Smooth muscle cell (in vitro differentiated cells): ENCODE measurements around the gene ZRANB3. TPM values are rescaled to one million over a fixed set of nuclear protein-coding genes. Genes with fewer than 3 reads are reported as not detected.

Experiments used
- DNase-seq: peaks from one replicate; lab custom pipeline; 2025; ENCODE audit not compliant: unreplicated experiment; lab: John Stamatoyannopoulos, UW
- H2AFZ ChIP-seq: fragments of 200-600 bp; sonication (generic); 2 replicates; pipeline ENCODE4 v1.6.0; 2016; ENCODE audit warnings: antibody characterized with exemption, low read depth, mild to moderate bottlenecking
- H3F3A ChIP-seq: fragments of 200-600 bp; sonication (generic); 2 replicates; pipeline ENCODE4 v1.6.0; 2017; ENCODE audit warnings: antibody characterized with exemption, low read depth
- H3K27ac ChIP-seq: fragments of 200-600 bp; sonication (generic); 2 replicates; pipeline ENCODE4 v1.5.1; 2016; ENCODE audit warnings: low read depth, mild to moderate bottlenecking
- H3K27me3 ChIP-seq: fragments of 200-600 bp; sonication (generic); 2 replicates; pipeline ENCODE4 v1.6.1; 2016; ENCODE audit warnings: low read depth, mild to moderate bottlenecking
- H3K36me3 ChIP-seq: fragments of 200-600 bp; sonication (generic); 2 replicates; pipeline ENCODE4 v1.5.1; 2016; ENCODE audit warnings: low read depth
- H3K4me1 ChIP-seq: fragments of 200-600 bp; sonication (generic); 2 replicates; pipeline ENCODE4 v1.5.1; 2016; ENCODE audit warnings: low read depth
- H3K4me2 ChIP-seq: fragments of 200-600 bp; sonication (generic); 2 replicates; pipeline ENCODE4 v1.6.0; 2016; ENCODE audit warnings: mild to moderate bottlenecking
- H3K4me3 ChIP-seq: fragments of 200-600 bp; sonication (generic); 2 replicates; pipeline ENCODE4 v1.5.1; 2016; ENCODE audit warnings: mild to moderate bottlenecking
- H3K79me2 ChIP-seq: fragments of 200-600 bp; sonication (generic); 2 replicates; pipeline ENCODE4 v1.6.0; 2016; ENCODE audit warnings: low read depth, mild to moderate bottlenecking
- H3K9ac ChIP-seq: fragments of 200-600 bp; sonication (generic); 2 replicates; pipeline ENCODE4 v1.6.0; 2016; ENCODE audit warnings: low read depth
- H3K9me3 ChIP-seq: fragments of 200-600 bp; sonication (generic); replicated peaks from 2 replicates; pipeline ENCODE4 v1.5.1; 2016; ENCODE audit warnings: low read depth
- H4K20me1 ChIP-seq: fragments of 200-600 bp; sonication (generic); 2 replicates; pipeline ENCODE4 v1.6.0; 2016; ENCODE audit warnings: low read depth
- whole genome bisulfite sequencing: methylation state at CpG from one replicate; pipeline ENCODE4 v1.1.7; 2016; ENCODE audit warnings: low lambda C conversion rate; 5-methylcytosine and 5-hydroxymethylcytosine counted together
- polyA plus RNA-seq: library from polyadenylated mRNA; unstranded; fragments of >200 nt; fragmentation: Nextera tagmentation; extraction: Ambion mirVana; gene quantifications from 2 replicates; pipeline ENCODE4 v1.2.1, GENCODE V29; 2016
- total RNA-seq: library from RNA; depleted of rRNA; stranded (reverse); fragments of >200 nt; gene quantifications from 2 replicates; pipeline ENCODE4 v1.2.3, GENCODE V29; 2014
- TF ChIP-seq, protein P1 (sequence below): fragments of 200-600 bp; sonication (generic); IDR thresholded peaks from 2 replicates; pipeline ENCODE4 v1.5.1; 2017; ENCODE audit warnings: borderline replicate concordance, mild to moderate bottlenecking, antibody characterized with exemption; ENCODE audit not compliant: insufficient read depth, poor library complexity, severe bottlenecking

ZRANB3 gene
- total and polyA plus RNA-seq, 2 experiments from 2014 or later: 1.9 to 4.1 TPM

DNA sequence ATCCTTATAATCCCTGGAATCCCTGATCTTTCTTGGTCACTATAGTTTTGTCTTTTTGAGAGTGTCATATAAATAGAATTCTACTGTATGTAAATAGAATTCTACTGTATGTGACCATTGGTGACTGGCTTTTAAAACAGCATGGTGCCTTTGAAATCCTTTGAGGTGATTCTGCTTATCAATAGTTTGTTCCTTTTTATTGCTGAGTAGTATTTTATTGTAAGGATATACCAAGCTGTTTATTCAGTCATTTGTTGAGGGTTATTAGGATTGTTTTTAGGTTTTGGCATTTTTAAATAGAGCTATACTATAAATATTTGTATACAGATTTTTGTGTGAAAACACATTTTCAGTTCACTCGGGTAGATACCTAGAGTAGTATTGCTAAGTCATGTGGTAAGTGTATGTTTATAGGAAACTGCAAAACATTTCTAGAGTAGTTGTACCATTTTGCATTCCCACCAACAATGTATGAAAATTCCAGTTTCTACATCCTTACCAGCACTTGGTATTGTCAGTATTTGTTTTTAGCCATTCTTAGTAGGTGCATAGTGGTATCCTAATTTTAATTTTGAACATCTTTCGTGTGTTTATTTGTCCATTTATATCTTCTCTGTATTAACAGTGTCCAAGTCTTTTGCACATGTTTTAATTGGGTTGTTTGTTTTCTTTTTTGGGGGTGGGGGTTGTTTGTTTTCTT is 433.3 kb downstream of the ZRANB3 start:
- H3K27me3 ChIP-seq: no peaks in the 10 kb centered on the region
- H3K36me3 ChIP-seq: no peaks in the 10 kb centered on the region
- H3K79me2 ChIP-seq: peaks cover 4% of the 10 kb centered on the region
- peaks cover 51% of the 10 kb centered on the region for H4K20me1 ChIP-seq
- no peaks in the 10 kb centered on the region for H3K4me1 ChIP-seq
- H3K9me3 ChIP-seq: no peaks in the 10 kb centered on the region
- H3K4me3 ChIP-seq: no peak overlapping the region
- no peak overlapping the region for H2AFZ ChIP-seq
- WGBS: 95% methylated on average over 2 of the region's 2 CpGs
- no peak overlapping the region for H3K4me2 ChIP-seq
- H3K9ac ChIP-seq: no peak overlapping the region
- H3K27ac ChIP-seq: no peak overlapping the region
- TF ChIP-seq, protein P1, sequence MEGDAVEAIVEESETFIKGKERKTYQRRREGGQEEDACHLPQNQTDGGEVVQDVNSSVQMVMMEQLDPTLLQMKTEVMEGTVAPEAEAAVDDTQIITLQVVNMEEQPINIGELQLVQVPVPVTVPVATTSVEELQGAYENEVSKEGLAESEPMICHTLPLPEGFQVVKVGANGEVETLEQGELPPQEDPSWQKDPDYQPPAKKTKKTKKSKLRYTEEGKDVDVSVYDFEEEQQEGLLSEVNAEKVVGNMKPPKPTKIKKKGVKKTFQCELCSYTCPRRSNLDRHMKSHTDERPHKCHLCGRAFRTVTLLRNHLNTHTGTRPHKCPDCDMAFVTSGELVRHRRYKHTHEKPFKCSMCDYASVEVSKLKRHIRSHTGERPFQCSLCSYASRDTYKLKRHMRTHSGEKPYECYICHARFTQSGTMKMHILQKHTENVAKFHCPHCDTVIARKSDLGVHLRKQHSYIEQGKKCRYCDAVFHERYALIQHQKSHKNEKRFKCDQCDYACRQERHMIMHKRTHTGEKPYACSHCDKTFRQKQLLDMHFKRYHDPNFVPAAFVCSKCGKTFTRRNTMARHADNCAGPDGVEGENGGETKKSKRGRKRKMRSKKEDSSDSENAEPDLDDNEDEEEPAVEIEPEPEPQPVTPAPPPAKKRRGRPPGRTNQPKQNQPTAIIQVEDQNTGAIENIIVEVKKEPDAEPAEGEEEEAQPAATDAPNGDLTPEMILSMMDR: no peak
- H3F3A ChIP-seq: no peaks in the 10 kb centered on the region
- no peak for DNase-seq

DNA sequence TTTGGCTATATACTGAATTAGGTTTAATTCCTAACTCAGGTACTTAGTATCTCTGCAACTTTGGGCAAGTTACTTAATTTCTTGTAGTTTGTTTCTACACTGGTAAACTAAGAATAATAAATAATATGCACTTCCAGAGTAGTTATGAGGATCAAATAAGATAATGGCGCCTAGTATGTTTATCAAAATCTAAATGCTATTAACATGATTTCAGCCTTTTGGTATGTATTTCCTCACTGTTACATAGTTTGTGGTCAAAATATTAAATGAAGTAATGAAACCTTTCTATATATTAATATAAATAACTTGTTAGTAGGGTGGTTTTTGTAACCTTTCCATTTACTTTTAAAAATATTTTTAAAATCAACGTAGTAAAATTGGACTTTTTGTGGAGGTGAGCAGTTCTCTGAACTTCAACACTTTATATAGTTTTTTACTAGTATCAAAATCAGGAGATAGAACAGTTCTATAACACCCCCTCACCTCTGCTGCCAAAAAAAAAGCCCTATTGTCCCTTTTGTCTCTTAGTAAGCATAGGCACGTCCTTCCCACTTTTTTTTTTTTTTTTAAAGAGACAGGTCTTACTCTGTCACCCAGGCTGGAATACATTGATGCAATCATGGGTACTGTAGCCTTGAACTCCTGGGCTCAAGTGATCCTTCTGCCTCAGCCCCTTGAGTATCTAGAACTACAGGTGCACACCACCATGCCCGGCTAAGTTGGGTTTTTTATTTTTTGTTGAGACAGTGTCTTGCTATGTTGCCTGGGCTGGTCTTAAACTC is 434.2 kb downstream of the ZRANB3 start:
- H3K4me1 ChIP-seq: no peaks in the 10 kb centered on the region
- no peak overlapping the region for H3K9ac ChIP-seq
- H3K4me2 ChIP-seq: no peak overlapping the region
- H2AFZ ChIP-seq: no peak overlapping the region
- no peaks in the 10 kb centered on the region for H3K9me3 ChIP-seq
- no peak overlapping the region for H3K4me3 ChIP-seq
- no peak overlapping the region for H3K27ac ChIP-seq
- no peak for DNase-seq
- H3K79me2 ChIP-seq: peaks cover 4% of the 10 kb centered on the region
- no peaks in the 10 kb centered on the region for H3K36me3 ChIP-seq
- no peaks in the 10 kb centered on the region for H3F3A ChIP-seq
- TF ChIP-seq, protein P1: no peak
- no peaks in the 10 kb centered on the region for H3K27me3 ChIP-seq
- peaks cover 59% of the 10 kb centered on the region for H4K20me1 ChIP-seq
- 90% methylated on average over 4 of the region's 4 CpGs for WGBS

DNA sequence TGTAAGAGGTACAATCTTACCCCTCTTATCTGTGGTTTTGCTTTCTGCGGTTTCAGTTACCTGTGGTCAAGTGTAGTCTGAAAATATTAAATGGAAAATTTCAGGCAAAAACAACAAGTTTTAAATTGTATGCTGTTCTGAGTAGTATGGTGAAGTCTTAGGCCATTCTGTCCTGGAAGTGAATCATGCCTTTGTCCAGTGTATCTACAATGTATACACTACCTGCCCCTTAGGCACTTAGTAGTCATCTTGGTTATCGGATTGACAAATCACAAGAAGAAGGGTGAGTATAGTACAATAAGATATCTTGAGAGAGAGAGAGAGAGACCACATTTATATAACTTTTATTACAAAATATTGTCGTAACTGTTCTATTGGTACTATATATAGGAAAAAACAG is 435.4 kb downstream of the ZRANB3 start:
- no peak overlapping the region for H2AFZ ChIP-seq
- TF ChIP-seq, protein P1: no peak
- no peak overlapping the region for H3K4me2 ChIP-seq
- no peaks in the 10 kb centered on the region for H3K27me3 ChIP-seq
- H4K20me1 ChIP-seq: peaks cover 68% of the 10 kb centered on the region
- no peak for DNase-seq
- H3K79me2 ChIP-seq: peaks cover 8% of the 10 kb centered on the region
- no peak overlapping the region for H3K4me3 ChIP-seq
- WGBS: 92% methylated on average over 3 of the region's 3 CpGs
- peaks cover 4% of the 10 kb centered on the region for H3F3A ChIP-seq
- H3K9ac ChIP-seq: no peak overlapping the region
- H3K27ac ChIP-seq: no peak overlapping the region
- no peaks in the 10 kb centered on the region for H3K4me1 ChIP-seq
- H3K9me3 ChIP-seq: no peaks in the 10 kb centered on the region
- no peaks in the 10 kb centered on the region for H3K36me3 ChIP-seq
